H9 (cell line): ENCODE results near the gene TSSC4. TPM values are rescaled to one million over a fixed set of nuclear protein-coding genes. Genes with fewer than 3 reads are reported as not detected.

Experiments
- DNase-seq: peaks from one replicate; pipeline ENCODE4 v3.0.0-alpha.2; 2017
- H2AFZ ChIP-seq: one replicate; pipeline ENCODE4 v1.6.1; 2013; ENCODE audit warnings: mild to moderate bottlenecking, low read length, control low read depth, moderate library complexity
- H2AK5ac ChIP-seq: 2 replicates; pipeline ENCODE4 v1.6.1; 2013; ENCODE audit warnings: low read length, control low read depth, mixed read lengths; ENCODE audit not compliant: insufficient read length
- H2BK120ac ChIP-seq: one replicate; pipeline ENCODE4 v1.6.1; 2013; ENCODE audit warnings: low read depth, mild to moderate bottlenecking, low read length, control low read depth, inconsistent platforms; ENCODE audit not compliant: poor library complexity, severe bottlenecking
- H2BK12ac ChIP-seq: 2 replicates; pipeline ENCODE4 v1.6.1; 2013; ENCODE audit warnings: low read length, control low read depth, mixed read lengths, low read depth; ENCODE audit not compliant: insufficient read length
- H2BK15ac ChIP-seq: 2 replicates; pipeline ENCODE4 v1.6.1; 2013; ENCODE audit warnings: low read depth, low read length, control low read depth
- H2BK20ac ChIP-seq: one replicate; pipeline ENCODE4 v1.6.1; 2013; ENCODE audit warnings: low read depth, mild to moderate bottlenecking, low read length, control low read depth, inconsistent platforms; ENCODE audit not compliant: poor library complexity, severe bottlenecking
- H2BK5ac ChIP-seq: 2 replicates; pipeline ENCODE4 v1.6.1; 2013; ENCODE audit warnings: low read length, control low read depth, mixed read lengths; ENCODE audit not compliant: insufficient read length
- H3K14ac ChIP-seq: 2 replicates; pipeline ENCODE4 v1.6.1; 2013; ENCODE audit warnings: low read length, control low read depth; ENCODE audit not compliant: insufficient read depth
- H3K18ac ChIP-seq: 2 replicates; pipeline ENCODE4 v1.6.1; 2013; ENCODE audit warnings: low read depth, mild to moderate bottlenecking, mixed read lengths, low read length, control low read depth; ENCODE audit not compliant: insufficient read length
- H3K23ac ChIP-seq: 2 replicates; pipeline ENCODE4 v1.6.1; 2013; ENCODE audit warnings: low read length, control low read depth, mixed read lengths, low read depth; ENCODE audit not compliant: insufficient read length
- H3K23me2 ChIP-seq: 2 replicates; pipeline ENCODE4 v1.6.1; 2013; ENCODE audit warnings: low read depth, mild to moderate bottlenecking, mixed read lengths, low read length, control low read depth; ENCODE audit not compliant: insufficient read length, poor library complexity, severe bottlenecking
- H3K27ac ChIP-seq: 2 replicates; pipeline ENCODE4 v1.5.1; 2013; ENCODE audit warnings: low read length, control low read depth, mixed read lengths, low read depth; ENCODE audit not compliant: insufficient read length
- H3K27me3 ChIP-seq: 2 replicates; pipeline ENCODE4 v1.6.1; 2013; ENCODE audit warnings: low read length, control low read depth, inconsistent platforms; ENCODE audit not compliant: insufficient read depth
- H3K4ac ChIP-seq: 2 replicates; pipeline ENCODE4 v1.6.1; 2013; ENCODE audit warnings: low read depth, mild to moderate bottlenecking, control low read depth, inconsistent platforms, low read length, moderate library complexity
- H3K4me1 ChIP-seq: 2 replicates; pipeline ENCODE4 v1.6.1; 2013; ENCODE audit warnings: low read length, control low read depth, inconsistent platforms; ENCODE audit not compliant: insufficient read depth
- H3K4me2 ChIP-seq: 2 replicates; pipeline ENCODE4 v1.6.1; 2013; ENCODE audit warnings: low read length, control low read depth, mixed read lengths; ENCODE audit not compliant: insufficient read length, insufficient read depth
- H3K56ac ChIP-seq: 2 replicates; pipeline ENCODE4 v1.6.1; 2013; ENCODE audit warnings: low read depth, mild to moderate bottlenecking, mixed read lengths, low read length, control low read depth; ENCODE audit not compliant: insufficient read length
- H3K79me1 ChIP-seq: 2 replicates; pipeline ENCODE4 v1.6.1; 2013; ENCODE audit warnings: low read depth, mild to moderate bottlenecking, moderate library complexity, low read length, control low read depth, inconsistent platforms; ENCODE audit not compliant: insufficient read depth, poor library complexity, severe bottlenecking
- H3K79me2 ChIP-seq: 2 replicates; pipeline ENCODE4 v1.6.1; 2013; ENCODE audit warnings: low read length, control low read depth, inconsistent platforms; ENCODE audit not compliant: insufficient read depth
- H3K9ac ChIP-seq: 2 replicates; pipeline ENCODE4 v1.6.1; 2013; ENCODE audit warnings: low read length, control low read depth, mixed read lengths; ENCODE audit not compliant: insufficient read length; ENCODE audit errors: extremely low read depth
- H3K9me3 ChIP-seq: one replicate; pipeline ENCODE4 v1.6.1; 2013; ENCODE audit warnings: low read depth, low read length, inconsistent platforms; ENCODE audit not compliant: control insufficient read depth
- H3T11ph ChIP-seq: one replicate; pipeline ENCODE4 v1.6.1; 2013; ENCODE audit warnings: mild to moderate bottlenecking, low read length, control low read depth, inconsistent platforms
- H4K20me1 ChIP-seq: one replicate; pipeline ENCODE4 v1.6.1; 2013; ENCODE audit not compliant: control insufficient read depth, insufficient read length, insufficient read depth
- H4K5ac ChIP-seq: 2 replicates; pipeline ENCODE4 v1.6.1; 2013; ENCODE audit warnings: low read depth, mild to moderate bottlenecking, mixed read lengths, low read length, control low read depth; ENCODE audit not compliant: insufficient read length
- H4K8ac ChIP-seq: replicated peaks from 2 replicates; pipeline ENCODE4 v1.6.1; 2013; ENCODE audit warnings: low read length, control low read depth, mixed read lengths, low read depth; ENCODE audit not compliant: insufficient read length
- H4K91ac ChIP-seq: 2 replicates; pipeline ENCODE4 v1.6.1; 2013; ENCODE audit warnings: low read depth, mild to moderate bottlenecking, moderate library complexity, mixed read lengths, low read length, control low read depth; ENCODE audit not compliant: insufficient read length
- H3K27ac Mint-ChIP-seq, 3 experiments: 2 replicates in 2 of 3; 3 replicates in 1 of 3; pipeline ENCODE4 v1.8.0; 2020 to 2021; ENCODE audit warnings: mixed read lengths in 3 of 3, mild to moderate bottlenecking in 1 of 3, moderate library complexity in 1 of 3
- H3K27me3 Mint-ChIP-seq: 2 replicates; pipeline ENCODE4 v1.8.0; 2021; ENCODE audit warnings: low read depth, mild to moderate bottlenecking, moderate library complexity, mixed read lengths
- H3K36me3 Mint-ChIP-seq, 3 experiments: 2 replicates in 2 of 3; 3 replicates in 1 of 3; pipeline ENCODE4 v1.8.0; 2020 to 2021; ENCODE audit warnings: low read depth in 3 of 3, mixed read lengths in 3 of 3; ENCODE audit not compliant: insufficient read depth in 1 of 3
- H3K4me1 Mint-ChIP-seq, 2 experiments: 2 replicates each; pipeline ENCODE4 v1.8.0; 2020; ENCODE audit warnings: mixed read lengths in 2 of 2
- H3K4me3 Mint-ChIP-seq, 2 experiments: 2 replicates in 1 of 2; 3 replicates in 1 of 2; pipeline ENCODE4 v1.8.0; 2020 to 2021; ENCODE audit warnings: mild to moderate bottlenecking in 2 of 2, mixed read lengths in 2 of 2, moderate library complexity in 1 of 2
- H3K9me3 Mint-ChIP-seq, 2 experiments: 2 replicates in 1 of 2; 3 replicates in 1 of 2; pipeline ENCODE4 v1.8.0; 2020; ENCODE audit warnings: mild to moderate bottlenecking in 2 of 2, mixed read lengths in 2 of 2, moderate library complexity in 1 of 2
- CTCF ChIP-seq: fragments of 200-600 bp; sonication (generic); conservative IDR thresholded peaks from 3 replicates; pipeline ENCODE4 v1.8.0; 2021; ENCODE audit warnings: antibody characterized with exemption, mild to moderate bottlenecking
- WGBS: extraction: QIAGEN DNeasy Blood & Tissue Kit; methylation state at CpG from one replicate; pipeline ENCODE4 v1.1.7; 2013; ENCODE audit warnings: missing lambda C conversion rate, low lambda C conversion rate, mixed read lengths; ENCODE audit not compliant: insufficient read length; ENCODE audit errors: extremely low coverage; 5-methylcytosine and 5-hydroxymethylcytosine counted together
- total RNA-seq: library from RNA; stranded (reverse); gene quantifications from 2 replicates; pipeline ENCODE4 v1.2.1, GENCODE V29; 2021

Gene TSSC4
- total RNA-seq, 1 experiment from 2014 or later, result 51.0 TPM

DNA sequence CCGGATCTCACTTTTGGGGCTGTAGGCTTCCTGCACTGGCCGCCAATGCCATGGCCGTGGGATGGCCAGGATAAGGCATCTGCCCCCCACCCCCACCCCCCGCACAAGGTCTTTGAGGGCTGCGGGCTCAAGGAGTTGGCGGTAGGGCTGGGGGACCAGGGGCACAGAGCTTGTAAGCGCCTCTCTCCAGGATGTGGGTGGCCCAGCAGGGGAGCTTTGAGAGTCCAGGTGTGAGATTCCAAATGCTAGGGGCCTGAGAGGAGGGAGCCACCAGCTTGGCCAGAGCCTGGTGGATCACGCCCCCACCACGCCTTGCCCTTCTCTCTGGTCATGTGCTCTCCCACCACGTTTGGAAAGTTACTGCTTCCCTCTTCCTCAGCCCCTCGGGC lies 18.4 kb upstream of the TSSC4 start:
- no peak overlapping the region for H3K23ac ChIP-seq
- no peak overlapping the region for H2BK20ac ChIP-seq
- H4K5ac ChIP-seq, result no peak overlapping the region
- no peak overlapping the region for H3K4me2 ChIP-seq
- no peaks in the 10 kb centered on the region for H3K4me1 ChIP-seq
- H3K4ac ChIP-seq, result no peak overlapping the region
- H2BK12ac ChIP-seq, result no peak overlapping the region
- peak overlapping the region in 2 of 3 experiments; percentile 68 to 74; a peak in 3 of 7 replicates for H3K27ac Mint-ChIP-seq
- no peak overlapping the region for H3K18ac ChIP-seq
- TF ChIP-seq CTCF, result no peak
- no peaks in the 10 kb centered on the region for H3K9me3 ChIP-seq
- H3K79me1 ChIP-seq, result no peaks in the 10 kb centered on the region
- no peak overlapping the region for H4K8ac ChIP-seq
- no peak overlapping the region for H2AK5ac ChIP-seq
- no peak overlapping the region for H4K91ac ChIP-seq
- H3K14ac ChIP-seq, result no peak overlapping the region
- H2AFZ ChIP-seq, result no peak overlapping the region
- H3K27me3 ChIP-seq, result no peaks in the 10 kb centered on the region
- no peaks in the 10 kb centered on the region for H3K9me3 Mint-ChIP-seq
- H3K27ac ChIP-seq, result no peak overlapping the region
- H2BK5ac ChIP-seq, result no peak overlapping the region
- peaks cover 8% of the 10 kb centered on the region for H3K23me2 ChIP-seq
- H3K9ac ChIP-seq, result no peak overlapping the region
- H2BK120ac ChIP-seq, result no peak overlapping the region
- peaks cover 3% of the 10 kb centered on the region for H4K20me1 ChIP-seq
- peaks cover 6 to 20% of the 10 kb centered on the region in 2 experiments for H3K4me1 Mint-ChIP-seq
- H3K79me2 ChIP-seq, result peaks cover 50% of the 10 kb centered on the region; the same call in 1 of the 2 replicates
- DNase-seq, result no peak
- H3K27me3 Mint-ChIP-seq, result no peaks in the 10 kb centered on the region
- WGBS, result no CpG with 5 or more reads among the region's 11 CpGs
- no peak overlapping the region for H2BK15ac ChIP-seq
- H3K56ac ChIP-seq, result no peak overlapping the region
- H3K4me3 Mint-ChIP-seq, result no peak overlapping the region
- peaks cover 4 to 11% (median 8%) of the 10 kb centered on the region in 3 experiments for H3K36me3 Mint-ChIP-seq
- H3T11ph ChIP-seq, result no peak overlapping the region
